MM.1S (cell line): ENCODE measurements around the gene HS1BP3.

Experiments
- DNase-seq: peaks from one replicate; pipeline ENCODE4 v3.0.0-alpha.2; 2015
- H2AFZ ChIP-seq: fragments of 300-600 bp; sonication (generic); 2 replicates; pipeline ENCODE4 v1.6.0; 2016; ENCODE audit warnings: antibody characterized with exemption, low read length
- H3F3A ChIP-seq: fragments of 300-600 bp; sonication (generic); 2 replicates; pipeline ENCODE4 v1.6.1; 2016; ENCODE audit warnings: mild to moderate bottlenecking, antibody characterized with exemption, low read length, moderate library complexity, mixed read lengths; ENCODE audit not compliant: insufficient read depth
- H3K27ac ChIP-seq: fragments of 300-600 bp; sonication (generic); 2 replicates; pipeline ENCODE4 v1.5.1; 2016; ENCODE audit warnings: mild to moderate bottlenecking, low read length
- H3K27me3 ChIP-seq: fragments of 300-600 bp; sonication (generic); replicated peaks from 2 replicates; pipeline ENCODE4 v1.6.0; 2016; ENCODE audit warnings: low read length; ENCODE audit not compliant: insufficient read depth
- H3K36me3 ChIP-seq: fragments of 300-600 bp; sonication (generic); replicated peaks from 2 replicates; pipeline ENCODE4 v1.6.1; 2016; ENCODE audit warnings: mild to moderate bottlenecking, low read length, mixed read lengths; ENCODE audit not compliant: insufficient read depth
- H3K4me1 ChIP-seq: fragments of 300-600 bp; sonication (generic); 2 replicates; pipeline ENCODE4 v1.6.1; 2016; ENCODE audit warnings: low read length, mixed read lengths
- H3K4me2 ChIP-seq: fragments of 300-600 bp; sonication (generic); 2 replicates; pipeline ENCODE4 v1.6.0; 2016; ENCODE audit warnings: low read depth, low read length
- H3K4me3 ChIP-seq: fragments of 300-600 bp; sonication (generic); 2 replicates; pipeline ENCODE4 v1.5.1; 2016; ENCODE audit warnings: low read length, mixed read lengths
- H3K79me2 ChIP-seq: fragments of 300-600 bp; sonication (generic); 2 replicates; pipeline ENCODE4 v1.6.1; 2016; ENCODE audit warnings: mixed run types, low read length, mixed read lengths
- H3K9ac ChIP-seq: fragments of 300-600 bp; sonication (generic); 2 replicates; pipeline ENCODE4 v1.6.1; 2016; ENCODE audit warnings: low read length, mixed read lengths
- H3K9me2 ChIP-seq: fragments of 300-600 bp; sonication (generic); replicated peaks from 2 replicates; pipeline ENCODE4 v1.6.1; 2016; ENCODE audit warnings: mild to moderate bottlenecking, low read length, mixed read lengths; ENCODE audit not compliant: insufficient read depth
- H3K9me3 ChIP-seq: fragments of 300-600 bp; sonication (generic); replicated peaks from 2 replicates; pipeline ENCODE4 v1.6.1; 2016; ENCODE audit warnings: mild to moderate bottlenecking, low read length, mixed read lengths; ENCODE audit not compliant: insufficient read depth
- H4K20me1 ChIP-seq: fragments of 300-600 bp; sonication (generic); 2 replicates; pipeline ENCODE4 v1.6.1; 2016; ENCODE audit warnings: mild to moderate bottlenecking, low read length, moderate library complexity, mixed read lengths; ENCODE audit not compliant: insufficient read depth
- CTCF ChIP-seq: fragments of 300-600 bp; sonication (generic); IDR thresholded peaks from 2 replicates; pipeline ENCODE4 v1.5.1; 2016; ENCODE audit warnings: antibody characterized with exemption, low read length, mixed read lengths
- EZH2 ChIP-seq: fragments of 300-600 bp; sonication (generic); optimal IDR thresholded peaks from 2 replicates; pipeline ENCODE3; 2017; ENCODE audit warnings: low read depth, mild to moderate bottlenecking, antibody characterized with exemption, low read length, mixed read lengths
- EZH2phosphoT487 ChIP-seq: fragments of 300-600 bp; sonication (generic); IDR thresholded peaks from 2 replicates; pipeline ENCODE4 v1.6.1; 2018; ENCODE audit warnings: antibody characterized with exemption, low read length

Gene HS1BP3

DNA sequence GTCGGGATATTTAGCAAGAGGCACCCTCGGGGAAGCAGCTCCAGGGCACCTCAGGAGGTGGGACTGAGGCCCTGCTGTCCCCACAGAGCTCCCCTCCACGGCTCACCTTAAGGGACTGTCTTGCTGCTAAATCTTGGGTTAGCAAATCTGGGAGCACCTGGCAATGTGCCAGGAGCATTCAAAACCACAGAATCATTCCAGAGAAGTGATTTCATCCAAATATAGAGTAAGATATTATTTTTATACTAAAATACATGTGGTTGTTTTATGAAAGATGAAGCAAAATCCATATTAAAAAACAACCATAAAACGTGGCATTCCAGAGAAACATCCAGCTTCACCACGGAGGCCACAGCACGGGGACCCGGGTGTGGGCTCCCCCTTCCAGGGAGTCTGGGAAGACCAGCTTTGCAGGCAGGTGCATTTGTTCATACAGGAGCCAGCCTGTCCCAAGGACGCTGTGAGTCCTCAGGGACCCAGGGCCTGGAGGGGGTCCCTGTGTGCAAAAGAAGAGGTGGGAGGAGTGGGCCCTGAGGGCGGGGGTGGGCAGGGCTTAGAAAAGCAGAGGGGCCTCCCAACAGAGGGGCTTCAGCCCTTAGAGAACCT is 16.3 kb downstream of the HS1BP3 start:
- Histone ChIP-seq H3K36me3 (no peaks in the 10 kb centered on the region), H3K27ac (peak overlapping the region; percentile 65; the same call in 1 of the 2 replicates), H3K79me2 (no peaks in the 10 kb centered on the region), H2AFZ (no peak overlapping the region), H4K20me1 (no peaks in the 10 kb centered on the region), H3K4me2 (peak overlapping the region; percentile 34; the same call in 1 of the 2 replicates), H3K27me3 (no peaks in the 10 kb centered on the region), H3F3A (peaks cover 18% of the 10 kb centered on the region), H3K9ac (no peak overlapping the region), H3K4me3 (no peak overlapping the region), H3K4me1 (peaks cover 15% of the 10 kb centered on the region), H3K9me3 (no peaks in the 10 kb centered on the region), H3K9me2 (no peaks in the 10 kb centered on the region)
- TF ChIP-seq EZH2: no peak
- no peak for TF ChIP-seq CTCF
- TF ChIP-seq EZH2phosphoT487: no peak
- no peak for DNase-seq

- Histone ChIP-seq H3K4me2 (peak overlapping the region; percentile 34; the same call in 1 of the 2 replicates), H3K79me2 (no peaks in the 10 kb centered on the region), H3F3A (peaks cover 18% of the 10 kb centered on the region), H3K36me3 (no peaks in the 10 kb centered on the region), H4K20me1 (no peaks in the 10 kb centered on the region), H3K9me2 (no peaks in the 10 kb centered on the region), H3K9me3 (no peaks in the 10 kb centered on the region), H3K9ac (peak overlapping the region; percentile 40), H3K27ac (peak overlapping the region; percentile 65; the same call in 1 of the 2 replicates), H3K4me3 (no peak overlapping the region), H2AFZ (peak overlapping the region; percentile 39; the same call in 1 of the 2 replicates), H3K27me3 (no peaks in the 10 kb centered on the region), H3K4me1 (peaks cover 15% of the 10 kb centered on the region)
- DNase-seq: peak; percentile 71
- TF ChIP-seq EZH2 (no peak), CTCF (no peak), EZH2phosphoT487 (no peak)
Measured at GRCh38 chr2:20633794-20634506, 16.9 kb downstream of the HS1BP3 start.

DNA sequence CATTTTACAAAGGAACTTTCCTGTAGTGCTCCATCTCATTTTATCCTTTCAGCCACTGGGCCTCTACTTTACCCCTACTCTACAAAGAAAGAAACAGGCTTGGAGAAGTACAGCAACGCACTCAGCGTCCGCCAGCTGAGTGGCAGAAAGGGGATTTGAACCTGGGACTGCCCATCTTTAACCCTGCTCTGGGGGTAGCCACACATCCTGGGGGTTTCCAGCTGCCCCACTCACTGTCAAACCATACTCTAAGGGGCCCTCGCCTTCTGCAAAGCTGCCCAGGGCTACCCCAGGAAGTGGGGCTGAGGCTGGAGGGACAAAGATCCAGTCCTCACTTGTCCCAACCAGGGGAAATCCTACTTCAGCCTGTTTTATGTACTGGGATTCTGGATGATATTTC is 17.9 kb downstream of the HS1BP3 start:
- no peaks in the 10 kb centered on the region for H3K36me3 ChIP-seq
- no peaks in the 10 kb centered on the region for H3K9me3 ChIP-seq
- peak overlapping the region; percentile 34; the same call in 1 of the 2 replicates for H3K4me2 ChIP-seq
- no peak overlapping the region for H2AFZ ChIP-seq
- H4K20me1 ChIP-seq: no peaks in the 10 kb centered on the region
- peak overlapping the region; percentile 40 for H3K9ac ChIP-seq
- peaks cover 15% of the 10 kb centered on the region for H3K4me1 ChIP-seq
- no peaks in the 10 kb centered on the region for H3K27me3 ChIP-seq
- no peaks in the 10 kb centered on the region for H3K9me2 ChIP-seq
- no peak overlapping the region for H3K4me3 ChIP-seq
- H3K27ac ChIP-seq: peak overlapping the region; percentile 65; the same call in 1 of the 2 replicates
- no peaks in the 10 kb centered on the region for H3K79me2 ChIP-seq
- TF ChIP-seq EZH2 (no peak), CTCF (no peak), EZH2phosphoT487 (no peak)
- no peak for DNase-seq
- peaks cover 18% of the 10 kb centered on the region for H3F3A ChIP-seq
